ENCODE results near the gene ANK2. TPM values are rescaled to one million over a fixed set of nuclear protein-coding genes. Genes with fewer than 3 reads are reported as not detected.

The ANK2 gene
- total RNA-seq, 2 donors from 2014 or later, result 6.6 to 7.1 TPM

GRCh38 chr4:113404841-113405240, 355.4 kb downstream of the ANK2 start:
- H3K9me3 Mint-ChIP-seq, result no peaks in the 10 kb centered on the region
- DNase-seq (no peak), ATAC-seq (replicated peaks in 1 of 2) (no peak)
- peaks cover 24% of the 10 kb centered on the region for H3K27me3 Mint-ChIP-seq (ENCODE audit: low read depth)
- H3K36me3 Mint-ChIP-seq (ENCODE audit: insufficient read depth in 2 of 2), result peaks cover 0 to 1% of the 10 kb centered on the region in 2 donors
- H3K4me1 Mint-ChIP-seq (ENCODE audit: low read depth), result no peaks in the 10 kb centered on the region
- H3K27ac Mint-ChIP-seq, result no peak overlapping the region
- H3K4me3 Mint-ChIP-seq, result no peak overlapping the region

GRCh38 chr4:113405874-113406722, 356.6 kb downstream of the ANK2 start:
- H3K4me1 Mint-ChIP-seq (ENCODE audit: low read depth), result peaks cover 7% of the 10 kb centered on the region
- no peak for ATAC-seq (replicated peaks in 1 of 2)
- peaks cover 0 to 1% of the 10 kb centered on the region in 2 donors for H3K36me3 Mint-ChIP-seq (ENCODE audit: insufficient read depth in 2 of 2)
- no peak for DNase-seq
- no peak overlapping the region for H3K27ac Mint-ChIP-seq
- peaks cover 22% of the 10 kb centered on the region for H3K27me3 Mint-ChIP-seq (ENCODE audit: low read depth)
- H3K4me3 Mint-ChIP-seq, result no peak overlapping the region
- H3K9me3 Mint-ChIP-seq, result no peaks in the 10 kb centered on the region

GRCh38 chr4:113406723-113407016, 357.2 kb downstream of the ANK2 start:
- ATAC-seq (replicated peaks in 1 of 2), result no peak
- Mint-ChIP-seq H3K36me3 (ENCODE audit: insufficient read depth in 2 of 2) (peaks cover 0 to 1% of the 10 kb centered on the region in 2 donors), H3K4me1 (ENCODE audit: low read depth) (peaks cover 7% of the 10 kb centered on the region), H3K27me3 (ENCODE audit: low read depth) (peaks cover 22% of the 10 kb centered on the region), H3K27ac (no peak overlapping the region), H3K4me3 (no peak overlapping the region), H3K9me3 (no peaks in the 10 kb centered on the region)
- DNase-seq, result no peak

GRCh38 chr4:113407409-113407808, 358.0 kb downstream of the ANK2 start:
- Mint-ChIP-seq H3K27ac (no peak overlapping the region), H3K4me1 (ENCODE audit: low read depth) (peaks cover 7% of the 10 kb centered on the region), H3K9me3 (no peaks in the 10 kb centered on the region), H3K36me3 (ENCODE audit: insufficient read depth in 2 of 2) (peaks cover 0 to 1% of the 10 kb centered on the region in 2 donors), H3K4me3 (no peak overlapping the region), H3K27me3 (ENCODE audit: low read depth) (peaks cover 20% of the 10 kb centered on the region)
- DNase-seq (no peak), ATAC-seq (replicated peaks in 1 of 2) (no peak)

DNA sequence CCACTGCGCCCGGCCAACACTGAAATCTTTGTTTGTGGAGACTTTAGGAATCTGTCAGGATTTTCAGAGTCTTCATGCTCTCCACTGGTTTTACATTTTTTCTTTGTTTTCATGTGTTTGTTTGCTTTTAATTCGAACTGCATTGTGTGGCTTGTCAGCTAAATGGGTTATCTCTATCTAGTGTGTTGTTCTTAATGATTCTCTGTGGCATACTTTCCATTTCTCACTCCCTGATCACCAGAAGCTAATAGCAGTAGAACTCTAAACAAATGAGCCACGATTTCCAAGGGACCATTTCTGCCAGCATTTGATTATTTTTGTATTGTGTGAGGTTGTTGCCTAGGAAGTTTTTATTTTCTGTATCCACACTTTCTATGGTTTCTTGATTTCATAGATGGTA, 359.7 kb downstream of the ANK2 start:
- no peak overlapping the region for H3K4me3 Mint-ChIP-seq
- DNase-seq (no peak), ATAC-seq (replicated peaks in 1 of 2) (no peak)
- H3K27ac Mint-ChIP-seq, result no peak overlapping the region
- peaks cover 8% of the 10 kb centered on the region for H3K27me3 Mint-ChIP-seq (ENCODE audit: low read depth)
- no peaks in the 10 kb centered on the region for H3K9me3 Mint-ChIP-seq
- H3K4me1 Mint-ChIP-seq (ENCODE audit: low read depth), result peaks cover 7% of the 10 kb centered on the region
- peaks cover 0 to 1% of the 10 kb centered on the region in 2 donors for H3K36me3 Mint-ChIP-seq (ENCODE audit: insufficient read depth in 2 of 2)

DNA sequence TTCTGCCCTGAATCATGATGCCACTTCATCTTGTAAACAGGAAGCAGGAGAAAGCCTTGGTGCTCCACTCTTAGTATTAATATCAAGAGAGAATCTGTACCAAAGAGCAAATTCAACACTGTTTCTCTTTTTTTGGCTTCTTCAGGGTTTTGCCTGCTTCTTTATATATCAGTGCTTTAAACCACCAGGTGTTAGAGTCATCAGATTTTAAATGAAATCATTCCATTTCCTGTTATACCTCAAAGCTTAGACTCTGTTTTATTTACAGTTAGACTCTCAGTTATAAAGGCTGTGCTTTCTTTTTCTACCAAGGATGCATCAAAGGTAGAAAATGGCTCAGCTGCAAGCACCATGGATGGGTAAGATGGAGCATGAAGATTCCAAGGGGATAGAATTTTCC, 361.2 kb downstream of the ANK2 start:
- DNase-seq (no peak), ATAC-seq (replicated peaks in 1 of 2) (peak in 1 of 2 donors; percentile 58)
- Mint-ChIP-seq H3K36me3 (ENCODE audit: insufficient read depth in 2 of 2) (peaks cover 0 to 1% of the 10 kb centered on the region in 2 donors), H3K4me1 (ENCODE audit: low read depth) (peaks cover 7% of the 10 kb centered on the region), H3K27ac (no peak overlapping the region), H3K9me3 (peaks cover 0 to 2% of the 10 kb centered on the region in 2 donors), H3K4me3 (no peak overlapping the region), H3K27me3 (ENCODE audit: low read depth) (peaks cover 8% of the 10 kb centered on the region)

DNA sequence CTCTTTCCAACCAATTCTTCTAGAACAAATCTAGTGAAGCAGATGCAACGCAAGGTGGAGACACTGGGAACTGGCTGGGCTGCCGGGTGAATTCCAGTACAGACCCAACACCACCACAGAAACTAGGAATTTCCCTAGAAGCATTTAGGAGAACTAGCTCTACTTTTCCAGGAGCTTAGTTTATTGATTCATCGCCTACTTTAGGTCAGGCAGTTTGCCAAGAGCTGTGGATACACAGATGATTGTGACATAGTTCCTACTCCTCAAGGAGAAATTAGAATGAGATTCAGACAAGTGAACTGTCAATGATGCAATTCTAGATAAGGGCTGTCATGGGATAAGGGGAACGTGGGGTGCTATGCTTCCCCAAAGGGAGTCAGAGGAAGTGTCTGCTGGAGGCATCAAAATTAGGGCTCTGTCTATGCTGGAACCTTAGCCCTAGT, 362.1 kb downstream of the ANK2 start:
- peaks cover 0 to 1% of the 10 kb centered on the region in 2 donors for H3K36me3 Mint-ChIP-seq (ENCODE audit: insufficient read depth in 2 of 2)
- DNase-seq (no peak), ATAC-seq (replicated peaks in 1 of 2) (no peak)
- H3K4me3 Mint-ChIP-seq, result no peak overlapping the region
- peaks cover 7% of the 10 kb centered on the region for H3K4me1 Mint-ChIP-seq (ENCODE audit: low read depth)
- H3K9me3 Mint-ChIP-seq, result peaks cover 0 to 2% of the 10 kb centered on the region in 2 donors
- peaks cover 8% of the 10 kb centered on the region for H3K27me3 Mint-ChIP-seq (ENCODE audit: low read depth)
- H3K27ac Mint-ChIP-seq, result no peak overlapping the region

GRCh38 chr4:113419631-113420030, 370.2 kb downstream of the ANK2 start:
- H3K27me3 Mint-ChIP-seq (ENCODE audit: low read depth), result peaks cover 12% of the 10 kb centered on the region
- no peak for ATAC-seq (replicated peaks in 1 of 2)
- no peak overlapping the region for H3K4me3 Mint-ChIP-seq
- H3K27ac Mint-ChIP-seq, result no peak overlapping the region
- H3K4me1 Mint-ChIP-seq (ENCODE audit: low read depth), result no peaks in the 10 kb centered on the region
- DNase-seq, result no peak
- H3K9me3 Mint-ChIP-seq, result peaks cover 6 to 10% of the 10 kb centered on the region in 2 donors
- peaks cover 1 to 8% of the 10 kb centered on the region in 2 donors for H3K36me3 Mint-ChIP-seq (ENCODE audit: insufficient read depth in 2 of 2)

GRCh38 chr4:113420938-113421337, 371.5 kb downstream of the ANK2 start:
- ATAC-seq (replicated peaks in 1 of 2) (no peak), DNase-seq (no peak)
- no peak overlapping the region for H3K27ac Mint-ChIP-seq
- no peak overlapping the region for H3K4me3 Mint-ChIP-seq
- H3K36me3 Mint-ChIP-seq (ENCODE audit: insufficient read depth in 2 of 2), result peaks cover 1 to 10% of the 10 kb centered on the region in 2 donors
- H3K27me3 Mint-ChIP-seq (ENCODE audit: low read depth), result peaks cover 12% of the 10 kb centered on the region
- peaks cover 6 to 7% of the 10 kb centered on the region in 2 donors for H3K9me3 Mint-ChIP-seq
- H3K4me1 Mint-ChIP-seq (ENCODE audit: low read depth), result no peaks in the 10 kb centered on the region

- no peak for ATAC-seq (replicated peaks in 1 of 2)
- Mint-ChIP-seq H3K9me3 (peaks cover 6 to 7% of the 10 kb centered on the region in 2 donors), H3K4me1 (ENCODE audit: low read depth) (no peaks in the 10 kb centered on the region), H3K27me3 (ENCODE audit: low read depth) (peaks cover 5% of the 10 kb centered on the region), H3K4me3 (no peak overlapping the region), H3K27ac (no peak overlapping the region), H3K36me3 (ENCODE audit: insufficient read depth in 2 of 2) (peaks cover 1 to 10% of the 10 kb centered on the region in 2 donors)
- DNase-seq, result no peak
Measured at GRCh38 chr4:113423631-113424030, 374.2 kb downstream of the ANK2 start.

- Mint-ChIP-seq H3K27ac (no peak overlapping the region), H3K36me3 (ENCODE audit: insufficient read depth in 2 of 2) (peaks cover 0 to 5% of the 10 kb centered on the region in 2 donors), H3K4me1 (ENCODE audit: low read depth) (peaks cover 15% of the 10 kb centered on the region), H3K4me3 (no peak overlapping the region), H3K27me3 (ENCODE audit: low read depth) (peaks cover 32% of the 10 kb centered on the region), H3K9me3 (peaks cover 2 to 3% of the 10 kb centered on the region in 2 donors)
- no peak for ATAC-seq (replicated peaks in 1 of 2)
- no peak for DNase-seq
Measured at GRCh38 chr4:113433116-113433515, 383.7 kb downstream of the ANK2 start.

Measured in activated T-cell treated with anti-CD3 and anti-CD28 coated beads, Interleukin-2, amount 50 U/mL, for 72 hours (primary cell).